NB4 (cell line): ENCODE results near the gene DCUN1D2.

Experiments used
- CTCF ChIP-seq: IDR thresholded peaks from one replicate; pipeline ENCODE4 v1.5.1; 2012; ENCODE audit warnings: low read depth, low read length
- POLR2A ChIP-seq: IDR thresholded peaks from 2 replicates; pipeline ENCODE4 v1.6.1; 2011; ENCODE audit warnings: mild to moderate bottlenecking; ENCODE audit not compliant: insufficient read length; ENCODE audit errors: extremely low read depth
- TF ChIP-seq, protein P1 (sequence below): IDR thresholded peaks from 2 replicates; pipeline ENCODE4 v1.6.1; 2011; ENCODE audit warnings: low read depth, low read length

GRCh38 chr13:113433391-113433916 lies 57.1 kb downstream of the DCUN1D2 start:
- no peak for TF ChIP-seq CTCF
- TF ChIP-seq, protein P1, sequence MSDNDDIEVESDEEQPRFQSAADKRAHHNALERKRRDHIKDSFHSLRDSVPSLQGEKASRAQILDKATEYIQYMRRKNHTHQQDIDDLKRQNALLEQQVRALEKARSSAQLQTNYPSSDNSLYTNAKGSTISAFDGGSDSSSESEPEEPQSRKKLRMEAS: no peak
- no peak for TF ChIP-seq POLR2A
